Panc1 (cell line): Measurements from ENCODE around the gene OPA3. TPM values are rescaled to one million over a fixed set of nuclear protein-coding genes. Genes with fewer than 3 reads are reported as not detected.
A peak's percentile ranks its signal among the peaks of the same experiment; 100 is the strongest.

Experiments
- ATAC-seq: fragments of 200-7000 bp; cut with Tn5 transposase; 2 replicates; pipeline ENCODE4 v1.9.1; 2020; ENCODE audit warnings: mild to moderate bottlenecking, moderate library complexity
- BruUV-seq: library from RNA; stranded (reverse); fragments of 400-500 nt; replicated peaks from 2 replicates; lab custom pipeline; 2021; lab: Mats Ljungman, UMichigan
- CTCF ChIA-PET: fragments of 300-600 bp; sonication (Branson Sonifier 250); formaldehyde crosslinking; loops from one replicate; lab custom pipeline; 2022; ENCODE audit warnings: antibody characterized with exemption; lab: Charles Lee
- POLR2A ChIA-PET: fragments of 300-600 bp; sonication (Branson Sonifier 250); formaldehyde crosslinking; loops from one replicate; lab custom pipeline; 2022; ENCODE audit warnings: antibody characterized with exemption; lab: Charles Lee
- DNase-seq: peaks from one replicate; pipeline ENCODE4 v3.0.0-alpha.2; 2010; ENCODE audit warnings: low read depth, low spot score
- H3K27ac ChIP-seq: 2 replicates; pipeline ENCODE4 v1.5.1; 2011; ENCODE audit warnings: mild to moderate bottlenecking, low read length, inconsistent platforms
- H3K27me3 ChIP-seq: fragments of 200-500 bp; sonication (Bioruptor generic); 2 replicates; pipeline ENCODE4 v1.6.0; 2014; ENCODE audit warnings: low read length, inconsistent platforms; ENCODE audit not compliant: control insufficient read depth, insufficient read depth
- H3K36me3 ChIP-seq: fragments of 200-500 bp; sonication (Bioruptor generic); 2 replicates; pipeline ENCODE4 v1.5.1; 2014; ENCODE audit warnings: inconsistent platforms, mild to moderate bottlenecking, low read length, moderate library complexity; ENCODE audit not compliant: control insufficient read depth, insufficient read depth
- H3K4me1 ChIP-seq: 2 replicates; pipeline ENCODE4 v1.5.1; 2011; ENCODE audit warnings: inconsistent platforms, mild to moderate bottlenecking, low read length, moderate library complexity; ENCODE audit not compliant: control insufficient read depth, insufficient read depth
- H3K4me3 ChIP-seq, 2 experiments: 2 replicates each; pipeline ENCODE4 v1.5.1; 2011 to 2012; ENCODE audit warnings: low read depth in 2 of 2, low read length in 2 of 2, mild to moderate bottlenecking in 2 of 2, inconsistent platforms in 1 of 2, moderate library complexity in 1 of 2
- H3K9me3 ChIP-seq: fragments of 200-500 bp; sonication (Bioruptor generic); 2 replicates; pipeline ENCODE4 v1.5.1; 2014; ENCODE audit warnings: low read depth, mild to moderate bottlenecking, inconsistent platforms, low read length, moderate library complexity; ENCODE audit not compliant: control insufficient read depth, insufficient read depth
- CTCF ChIP-seq: fragments of 450-650 bp; IDR thresholded peaks from 2 replicates; pipeline ENCODE4 v1.5.1; 2017; ENCODE audit warnings: mild to moderate bottlenecking
- POLR2AphosphoS5 ChIP-seq: IDR thresholded peaks from 2 replicates; pipeline ENCODE4 v1.6.1; 2012; ENCODE audit warnings: mild to moderate bottlenecking, low read depth, low read length, moderate library complexity
- REST ChIP-seq, 2 experiments: IDR thresholded peaks; 2 replicates each; pipeline ENCODE4 v1.6.1; 2011 to 2012; ENCODE audit warnings: low read depth in 2 of 2, control low read depth in 1 of 2, low read length in 1 of 2, mild to moderate bottlenecking in 1 of 2, moderate library complexity in 1 of 2; ENCODE audit not compliant: insufficient read depth in 1 of 2
- SIN3A ChIP-seq: IDR thresholded peaks from 2 replicates; pipeline ENCODE4 v1.6.1; 2012; ENCODE audit warnings: low read depth, mild to moderate bottlenecking, low read length, moderate library complexity, borderline replicate concordance; ENCODE audit not compliant: insufficient read depth
- TCF7L2 ChIP-seq: IDR thresholded peaks from 2 replicates; pipeline ENCODE4 v1.6.1; 2011; ENCODE audit warnings: mild to moderate bottlenecking, low read depth, low read length, inconsistent platforms
- in situ Hi-C: cut with HindIII; loops from 2 replicates; pipeline ENCODE4 v1.10.0; 2016; ENCODE audit warnings: low sequenced_read_pairs, low pct_unique_long_range_greater_than_20kb
- intact Hi-C: fragments of 100-400 bp; cut with micrococcal nuclease; formaldehyde crosslinking; loops from one replicate; pipeline ENCODE4 v1.10.0; 2022; ENCODE audit not compliant: unreplicated experiment
- total RNA-seq: library from RNA; stranded (reverse); gene quantifications from one replicate; pipeline ENCODE4 v1.2.1, GENCODE V29; 2021; ENCODE audit not compliant: unreplicated experiment

Gene OPA3
- total RNA-seq, 1 experiment from 2014 or later: 20.3 TPM

- no peaks in the 10 kb centered on the region for H3K36me3 ChIP-seq
- H3K4me3 ChIP-seq: no peak overlapping the region
- H3K4me1 ChIP-seq: peaks cover 3% of the 10 kb centered on the region; the same call in 1 of the 2 replicates
- ChIA-PET CTCF (no interaction called here), POLR2A (no interaction called here)
- no TSS peak for BruUV-seq
- TF ChIP-seq SIN3A: no peak
- TF ChIP-seq POLR2AphosphoS5: no peak
- no peak for TF ChIP-seq CTCF
- no peak for TF ChIP-seq TCF7L2
- TF ChIP-seq REST (IDR thresholded peaks at IDR 0.05; ENCODE audit: insufficient read depth in 1 of 2, low read depth in 2 of 2, low read length in 1 of 2): no peak
- ATAC-seq: no peak
- no peak for DNase-seq
- H3K27ac ChIP-seq: no peak overlapping the region
- in situ Hi-C loops (no loop called here), intact Hi-C loops (no loop called here)
- no peaks in the 10 kb centered on the region for H3K9me3 ChIP-seq
- H3K27me3 ChIP-seq: no peaks in the 10 kb centered on the region; the same call in 1 of the 2 replicates
Observed at GRCh38 chr19:45599286-45599685, 14.7 kb upstream of the OPA3 start.

GRCh38 chr19:45598267-45599001 is 13.8 kb upstream of the OPA3 start:
- ChIA-PET CTCF (interaction anchor here (0.6 kb wide), 1 partner anchor 44 kb away, joined by 3 read pairs; no protein-coding TSS in a partner anchor), POLR2A (no interaction called here)
- no peaks in the 10 kb centered on the region for H3K36me3 ChIP-seq
- no peaks in the 10 kb centered on the region for H3K9me3 ChIP-seq
- in situ Hi-C loops (no loop called here), intact Hi-C loops (no loop called here)
- no peaks in the 10 kb centered on the region; the same call in 1 of the 2 replicates for H3K27me3 ChIP-seq
- no TSS peak for BruUV-seq
- TF ChIP-seq REST (IDR thresholded peaks at IDR 0.05; ENCODE audit: insufficient read depth in 1 of 2, low read depth in 2 of 2, low read length in 1 of 2) (no peak), POLR2AphosphoS5 (no peak), TCF7L2 (no peak), CTCF (no peak)
- no peak for DNase-seq
- peak; percentile 20; the same call in 1 of the 2 replicates for ATAC-seq
- H3K4me1 ChIP-seq: peaks cover 3% of the 10 kb centered on the region; the same call in 1 of the 2 replicates
- peak overlapping the region in 1 of 2 experiments; percentile 23; a peak in 2 of 4 replicates for H3K4me3 ChIP-seq
- H3K27ac ChIP-seq: peak overlapping the region; percentile 17; the same call in 1 of the 2 replicates
